CD4-positive, alpha-beta T cell treated with Interleukin-1 beta for 1 hour (primary cell): Measurements from ENCODE around the gene NDUFA7.

Experiments
- DNase-seq, 2 donors: peaks; one replicate each; pipeline ENCODE4 v3.0.0-alpha.2; 2020 to 2022

NDUFA7 gene

GRCh38 chr19:8261347-8261746 lies 59.8 kb downstream of the NDUFA7 start:
- no peak for DNase-seq
